Measurements from ENCODE around the gene AXDND1.
"Not testable (repeated sequence)": the region's sequence is repeated elsewhere in the genome, so short reads cannot be mapped to it uniquely, and the experiment has no call there.

Gene AXDND1

DNA sequence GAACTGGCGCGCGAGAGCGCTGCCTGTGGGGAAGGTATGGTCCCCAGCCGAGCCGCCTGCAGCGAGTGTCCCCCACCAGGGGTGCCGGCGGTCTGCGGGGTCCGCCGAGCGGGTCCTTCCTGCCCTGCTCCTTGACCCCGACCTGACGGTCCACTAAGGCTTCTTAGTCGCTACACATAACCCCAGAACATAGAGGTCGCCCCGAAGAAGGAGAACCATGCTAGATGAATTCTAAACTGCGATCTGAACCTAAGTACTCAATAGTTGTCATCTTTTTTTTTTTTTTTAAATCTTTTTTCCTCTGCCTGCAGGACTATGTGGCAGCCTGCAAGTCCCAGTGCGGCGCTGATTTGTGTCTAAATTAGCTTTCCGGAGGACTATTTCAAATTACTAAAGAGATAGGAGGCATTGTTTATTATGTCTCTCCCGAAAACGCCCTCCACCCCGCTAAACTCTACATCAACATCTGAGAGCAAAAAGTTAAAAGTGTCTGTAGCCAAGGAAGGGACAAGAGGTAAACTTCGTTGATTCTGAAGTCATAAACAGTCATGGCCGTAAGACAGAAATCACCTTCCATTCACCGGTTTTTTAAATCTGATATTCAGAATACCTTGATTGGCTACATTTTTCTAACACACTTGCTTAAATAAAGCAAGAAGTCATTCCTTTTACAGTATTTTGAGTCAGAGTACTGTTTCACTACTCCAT, 476 bp downstream of the AXDND1 start:
- DNase-seq (ENCODE audit: low read depth), result no peak

DNA sequence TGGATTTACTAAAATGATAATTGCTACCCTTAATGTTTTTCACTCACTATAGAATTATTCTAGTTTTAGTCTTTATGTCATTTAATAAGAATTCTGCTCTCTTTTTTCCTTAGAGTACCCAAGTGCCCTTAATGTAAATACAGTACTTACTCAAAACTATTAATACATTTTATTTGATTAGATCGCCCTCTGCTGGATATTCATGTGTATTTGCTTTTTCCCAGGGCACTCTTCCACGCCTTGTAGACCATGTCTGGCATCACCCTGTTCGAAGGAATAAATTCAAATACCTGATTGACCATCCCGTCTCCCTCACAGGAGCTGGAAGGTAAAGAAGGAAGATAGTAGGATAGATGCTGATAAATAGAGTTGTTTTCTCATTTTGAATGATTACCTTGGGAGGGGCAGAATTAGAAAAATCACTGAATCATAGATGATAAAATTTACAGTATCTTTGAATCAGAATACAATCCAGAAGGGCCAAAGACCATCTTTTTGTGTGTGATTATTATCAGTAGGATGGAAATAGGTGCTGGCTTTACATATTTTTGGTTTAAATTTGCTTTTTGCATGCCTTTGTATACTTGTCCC, 4.1 kb downstream of the AXDND1 start:
- peak; percentile 1 for DNase-seq (ENCODE audit: low read depth)

DNA sequence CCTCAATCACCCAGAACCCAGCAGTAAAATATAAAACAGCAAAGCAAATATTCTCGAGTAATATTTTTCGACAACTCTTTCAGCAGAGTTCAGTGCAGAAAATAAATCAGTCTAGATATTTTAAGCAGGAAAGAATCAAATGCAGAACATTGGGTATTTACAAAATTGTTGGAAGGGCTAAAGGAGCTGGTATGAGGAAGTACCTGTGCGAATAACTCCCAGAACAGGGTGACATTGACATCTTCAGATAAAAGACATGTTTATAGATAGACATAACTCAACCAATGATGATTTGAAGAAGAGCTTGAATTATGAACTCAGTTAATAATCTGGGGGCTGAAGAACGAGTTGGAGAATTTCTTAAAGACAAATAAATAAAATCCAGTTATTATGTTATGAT, 6.4 kb downstream of the AXDND1 start:
- no peak for DNase-seq (ENCODE audit: low read depth)

DNA sequence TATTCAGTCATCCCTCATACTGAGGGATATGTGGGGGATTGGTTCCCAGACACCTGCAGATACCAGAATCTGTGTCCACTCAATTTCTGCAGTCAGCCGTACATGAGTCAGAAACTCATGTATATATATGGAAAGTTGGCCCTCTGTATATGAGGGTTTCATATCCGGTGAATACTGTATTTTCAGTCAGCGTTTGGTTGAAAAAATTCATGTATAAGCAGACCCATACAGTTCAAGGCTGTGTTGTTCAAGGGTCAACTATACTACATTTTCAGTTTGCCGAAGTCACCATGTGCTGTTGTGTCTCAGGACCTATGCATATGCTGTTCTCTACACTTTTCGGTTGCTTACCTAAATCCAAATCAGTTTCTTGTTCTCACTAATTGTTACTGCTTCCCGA, 10.5 kb downstream of the AXDND1 start:
- no peak for DNase-seq (ENCODE audit: low read depth)

DNA sequence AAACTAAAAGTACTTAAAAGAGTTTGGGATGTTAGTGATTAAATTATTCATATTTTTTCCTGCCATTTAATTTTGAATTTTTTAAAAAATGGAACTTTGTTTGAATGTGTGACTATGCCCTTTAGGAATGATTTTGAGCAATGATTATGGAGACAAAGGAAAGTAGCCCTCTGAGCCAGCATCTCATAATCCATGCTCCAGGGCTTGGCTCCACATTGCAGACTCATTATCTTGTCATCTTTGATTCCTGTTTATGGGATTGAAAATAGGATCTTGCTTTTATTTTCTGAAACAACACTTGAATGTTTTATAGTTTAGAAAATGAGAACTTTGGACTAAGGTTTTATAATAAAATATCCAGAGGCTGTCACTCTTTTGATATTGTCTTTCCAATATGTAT, 14.5 kb downstream of the AXDND1 start:
- no peak for DNase-seq (ENCODE audit: low read depth)

DNA sequence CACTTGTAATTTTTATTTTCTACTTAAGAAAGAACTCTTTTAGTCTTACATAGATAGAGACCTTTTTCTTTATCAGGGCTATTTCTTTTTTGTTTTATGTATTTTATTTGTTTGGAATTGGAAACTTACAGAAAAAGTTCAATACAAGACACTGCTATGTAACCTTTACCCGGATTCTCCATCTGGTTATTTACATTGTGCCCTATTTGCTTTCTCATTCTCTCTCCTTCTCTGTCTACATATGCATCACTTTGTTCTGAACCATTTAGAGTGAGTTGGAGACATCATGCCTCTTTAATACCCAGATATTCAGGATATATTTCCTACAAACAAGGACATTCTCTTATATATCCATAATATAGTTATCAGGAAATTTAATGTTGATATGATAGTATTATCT, 18.3 kb downstream of the AXDND1 start:
- no peak for DNase-seq (ENCODE audit: low read depth)

DNA sequence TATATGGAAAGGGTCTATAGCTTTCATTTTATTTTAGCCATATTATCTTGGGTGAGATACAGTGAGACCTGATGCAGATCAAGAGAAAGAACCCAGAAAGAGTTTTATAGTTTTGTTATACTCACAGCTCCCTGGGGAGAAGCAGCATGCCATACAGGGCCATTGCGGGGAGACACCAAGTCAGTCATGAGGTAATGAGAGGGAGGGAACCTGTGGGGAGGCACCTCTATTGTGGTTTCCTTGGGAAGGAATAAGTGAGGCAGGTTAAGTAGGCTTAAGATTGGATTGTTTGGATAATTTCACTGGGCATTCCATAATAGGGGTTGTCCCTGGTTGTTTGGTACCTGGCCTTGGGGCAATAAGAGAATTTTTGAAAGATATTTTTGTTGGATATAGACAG, 19.7 kb downstream of the AXDND1 start:
- no peak for DNase-seq (ENCODE audit: low read depth)

DNA sequence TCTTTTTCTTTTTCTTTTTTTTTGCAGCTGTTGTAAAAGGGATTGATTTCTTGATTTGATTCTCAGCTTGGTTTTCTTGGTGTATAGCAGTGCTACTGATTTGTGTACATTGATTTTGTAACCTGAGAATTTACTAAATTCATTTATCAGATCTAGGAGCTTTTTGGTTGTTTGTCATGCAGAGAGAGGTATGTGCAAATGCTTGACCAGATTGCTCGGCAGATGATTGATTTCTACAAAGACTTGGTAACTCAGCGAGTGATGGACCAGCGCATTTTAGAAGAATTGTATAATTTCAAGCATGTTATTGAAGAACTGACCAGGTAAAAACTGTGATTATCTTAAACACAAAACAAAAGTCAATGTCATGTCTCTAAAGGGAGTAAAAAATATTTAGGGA, 27.9 kb downstream of the AXDND1 start:
- DNase-seq (ENCODE audit: low read depth), result no peak

DNA sequence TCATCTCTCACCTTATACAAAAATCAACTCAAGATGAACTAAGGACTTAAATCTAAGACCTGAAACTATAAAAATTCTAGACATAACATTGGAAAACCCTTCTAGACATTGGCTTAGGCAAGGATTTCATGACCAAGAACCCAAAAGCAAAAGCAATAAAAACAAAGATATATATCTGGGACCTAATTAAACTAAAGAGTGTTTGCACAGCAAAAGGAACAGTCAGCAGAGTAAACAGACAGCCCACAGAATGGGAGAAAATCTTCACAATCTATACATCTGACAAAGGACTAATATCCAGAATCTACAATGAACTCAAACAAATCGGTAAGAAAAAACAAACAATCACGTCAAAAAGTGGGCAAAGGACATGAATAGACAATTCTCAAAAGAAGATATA, 33.6 kb downstream of the AXDND1 start:
- DNase-seq (ENCODE audit: low read depth), result not testable (repeated sequence)

DNA sequence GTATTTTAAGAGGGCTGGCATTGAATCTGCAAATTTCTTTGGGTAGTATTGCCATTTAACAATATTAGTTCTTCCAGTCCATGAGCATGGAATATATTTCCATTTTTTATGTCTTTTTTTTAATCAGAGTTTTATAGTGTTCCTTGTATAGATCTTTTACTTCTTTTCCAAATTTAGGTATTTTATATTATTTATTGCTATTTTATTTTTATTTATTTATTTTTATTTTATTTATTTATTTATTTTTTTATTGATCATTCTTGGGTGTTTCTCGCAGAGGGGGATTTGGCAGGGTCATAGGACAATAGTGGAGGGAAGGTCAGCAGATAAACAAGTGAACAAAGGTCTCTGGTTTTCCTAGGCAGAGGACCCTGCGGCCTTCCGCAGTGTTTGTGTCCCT, 52.0 kb downstream of the AXDND1 start:
- DNase-seq (ENCODE audit: low read depth), result not testable (repeated sequence)

DNA sequence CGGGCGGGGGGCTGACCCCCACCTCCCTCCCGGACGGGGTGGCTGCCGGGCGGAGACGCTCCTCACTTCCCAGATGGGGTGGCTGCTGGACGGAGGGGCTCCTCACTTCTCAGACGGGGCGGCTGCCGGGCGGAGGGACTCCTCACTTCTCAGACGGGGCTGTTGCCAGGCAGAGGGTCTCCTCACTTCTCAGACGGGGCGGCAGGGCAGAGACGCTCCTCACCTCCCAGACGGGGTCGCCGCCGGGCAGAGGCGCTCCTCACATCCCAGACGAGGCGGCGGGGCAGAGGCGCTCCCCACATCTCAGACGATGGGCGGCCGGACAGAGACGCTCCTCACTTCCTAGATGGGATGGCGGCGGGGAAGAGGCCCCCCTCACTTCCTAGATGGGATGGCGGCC, 52.9 kb downstream of the AXDND1 start:
- not testable (repeated sequence) for DNase-seq (ENCODE audit: low read depth)

DNA sequence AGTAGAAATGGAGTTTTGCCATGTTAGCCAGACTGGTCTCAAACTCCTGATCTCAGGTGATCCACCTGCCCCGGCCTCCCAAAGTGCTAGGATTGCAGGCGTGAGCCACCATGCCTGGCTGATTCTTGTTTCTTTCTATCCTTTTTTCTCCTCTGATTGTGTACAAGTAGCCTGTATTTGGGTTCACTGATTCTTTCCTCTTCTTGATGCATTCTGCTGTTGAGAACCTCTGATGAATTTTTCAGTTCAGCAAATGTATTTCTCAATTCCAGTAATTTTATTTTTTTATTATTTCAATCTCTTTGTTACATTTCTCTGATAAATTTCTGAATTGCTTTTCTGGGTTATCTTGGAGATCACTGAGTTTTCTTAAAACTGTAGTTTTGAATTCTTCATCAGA, 58.8 kb downstream of the AXDND1 start:
- no peak for DNase-seq (ENCODE audit: low read depth)

DNA sequence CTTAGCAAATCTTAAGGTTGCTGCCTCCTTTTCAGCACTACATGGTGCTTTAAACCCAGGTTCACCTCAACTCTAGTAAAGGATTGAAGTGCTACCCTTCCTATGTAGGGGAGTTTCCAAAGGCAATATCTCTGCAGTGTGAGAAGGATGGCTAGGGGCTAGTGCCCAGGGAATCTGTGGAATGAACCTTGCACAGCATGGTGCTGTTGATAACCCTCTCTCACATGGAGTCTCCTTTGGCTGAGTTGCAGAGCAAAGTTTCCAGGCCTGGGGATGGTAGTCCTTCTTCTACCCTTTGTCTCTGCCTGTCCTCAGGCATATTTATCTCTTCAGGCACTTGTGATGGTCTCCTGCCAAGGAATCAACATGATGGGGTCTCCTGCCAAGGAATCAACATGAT, 59.4 kb downstream of the AXDND1 start:
- DNase-seq (ENCODE audit: low read depth), result no peak

DNA sequence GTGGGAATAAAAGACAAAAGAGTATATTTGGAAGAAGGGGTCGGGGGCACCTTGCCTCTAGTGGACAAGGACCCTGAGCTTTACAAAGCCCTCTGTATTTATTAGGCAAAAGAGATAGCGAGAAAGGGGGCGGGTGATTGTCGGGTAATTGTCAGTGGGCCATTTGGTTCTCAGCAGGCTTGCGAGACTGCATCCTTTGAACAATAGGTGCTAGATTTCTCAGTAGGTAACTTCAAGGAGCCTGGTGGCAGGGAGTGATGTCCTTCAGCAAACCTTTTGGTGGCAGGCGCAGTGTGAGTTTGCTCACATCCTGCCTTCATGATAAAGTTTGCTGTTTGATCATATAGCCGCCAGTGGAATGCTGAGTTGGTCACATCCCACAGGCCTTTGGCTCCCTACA, 71.4 kb downstream of the AXDND1 start:
- no peak for DNase-seq (ENCODE audit: low read depth)

DNA sequence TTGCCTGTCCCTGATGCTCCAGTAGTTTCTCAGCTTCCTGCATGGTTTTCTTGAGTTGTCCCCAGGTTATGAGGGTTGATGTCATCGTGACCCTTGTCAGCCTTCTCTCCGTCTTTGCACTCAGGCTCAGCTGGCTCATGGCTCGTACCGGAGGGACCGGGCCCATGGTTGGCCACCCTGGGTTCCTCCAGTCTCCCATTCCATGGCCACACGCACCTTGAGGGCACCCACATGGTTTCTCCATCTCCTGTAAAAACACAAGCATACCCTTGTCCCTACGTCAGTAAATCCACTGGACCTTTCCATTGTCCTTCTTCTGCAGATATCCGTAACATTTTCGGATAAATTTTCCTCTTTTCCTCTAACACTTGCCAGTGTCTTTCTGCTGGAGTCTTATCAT, 73.9 kb downstream of the AXDND1 start:
- not testable (repeated sequence) for DNase-seq (ENCODE audit: low read depth)

DNA sequence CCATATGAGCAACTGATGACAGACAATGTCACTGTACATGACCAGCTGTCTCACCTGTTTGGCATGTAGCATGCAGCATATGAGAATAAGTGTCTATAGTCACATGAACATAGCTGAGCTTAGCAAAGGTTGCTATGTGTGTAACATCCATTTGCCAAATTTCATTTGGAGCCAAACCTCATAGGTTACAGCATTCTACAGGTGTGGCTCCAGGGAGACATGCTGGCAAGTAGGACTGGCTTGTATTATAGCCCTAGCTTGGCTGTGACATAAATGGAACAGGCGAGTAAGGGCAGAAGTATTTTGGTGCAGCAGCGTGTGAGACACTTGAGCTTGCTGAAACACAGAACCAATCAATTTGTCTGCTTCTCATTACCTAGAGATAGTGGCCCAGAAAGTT, 74.5 kb downstream of the AXDND1 start:
- DNase-seq (ENCODE audit: low read depth), result not testable (repeated sequence)

DNA sequence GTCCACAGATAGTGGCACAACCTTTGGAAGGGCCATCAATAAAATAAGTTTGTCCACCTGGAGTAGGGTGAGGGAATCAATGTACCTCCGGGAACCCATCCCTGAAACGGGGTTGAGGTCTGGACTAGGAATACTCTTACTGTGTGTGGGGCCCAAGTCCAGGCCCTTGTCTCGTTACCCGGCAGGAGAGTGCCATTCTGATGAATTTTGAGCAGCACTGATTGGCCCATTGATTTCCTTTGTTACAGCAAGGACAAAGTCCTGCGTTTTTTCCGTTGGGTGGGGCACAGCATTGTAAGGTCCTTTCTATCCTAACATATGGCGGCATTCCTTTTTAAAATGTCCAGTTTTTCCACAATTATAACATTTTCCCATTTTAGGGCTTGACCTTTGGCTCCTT, 75.2 kb downstream of the AXDND1 start:
- DNase-seq (ENCODE audit: low read depth), result no peak

DNA sequence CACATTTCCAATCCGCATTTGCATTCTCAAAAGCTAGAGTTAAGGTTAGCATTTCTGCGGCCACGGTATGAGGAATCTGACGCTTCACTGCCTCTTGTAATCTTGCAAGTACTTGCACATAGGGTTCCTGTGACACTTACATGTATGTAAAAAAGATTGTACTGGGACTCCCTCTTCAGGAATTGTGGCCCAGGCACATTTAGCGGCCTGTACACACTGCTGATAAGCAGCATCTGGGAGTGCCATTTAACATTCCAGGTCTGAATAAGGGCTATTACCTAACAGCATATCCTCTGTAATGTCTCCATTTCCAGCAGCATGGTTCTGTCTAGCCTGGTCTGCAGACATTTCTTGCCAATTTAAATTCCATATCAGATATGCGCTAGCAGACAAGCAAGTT, 75.7 kb downstream of the AXDND1 start:
- no peak for DNase-seq (ENCODE audit: low read depth)

DNA sequence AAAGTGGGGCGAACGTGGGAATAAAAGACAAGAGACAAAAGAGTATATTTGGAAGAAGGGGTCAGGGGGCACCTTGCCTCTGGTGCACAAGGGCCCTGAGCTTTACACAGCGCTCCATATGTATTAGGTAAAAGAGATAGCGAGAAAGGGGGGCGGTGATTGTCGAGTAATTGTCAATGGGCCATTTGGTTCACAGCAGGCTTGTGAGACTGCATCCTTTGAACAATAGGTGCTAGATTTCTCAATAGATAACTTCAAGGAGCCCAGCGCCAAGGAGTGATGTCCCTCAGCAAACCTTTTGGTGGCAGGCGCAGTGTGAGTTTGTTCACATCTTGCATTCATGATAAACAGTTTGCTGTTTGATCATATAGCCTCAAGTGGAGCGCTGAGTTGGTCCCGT, 77.1 kb downstream of the AXDND1 start:
- DNase-seq (ENCODE audit: low read depth), result not testable (repeated sequence)

DNA sequence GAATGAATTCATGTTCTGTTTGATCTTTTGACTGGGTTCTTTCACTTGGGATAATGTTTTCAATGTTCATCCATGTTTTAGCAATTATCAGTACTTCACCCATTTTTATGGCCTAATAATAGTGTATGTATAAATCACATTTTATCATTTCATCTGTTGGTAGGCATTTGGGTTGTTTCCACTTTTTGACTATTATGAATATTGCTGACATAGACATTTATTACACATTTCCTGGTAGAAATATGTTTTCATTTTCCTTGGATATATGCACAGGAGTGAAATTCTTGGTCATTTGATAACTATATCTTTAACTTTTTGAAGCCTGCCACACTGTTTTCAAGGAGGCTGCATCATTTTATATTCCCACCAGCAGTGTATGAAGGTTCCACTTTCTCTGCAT, 79.8 kb downstream of the AXDND1 start:
- no peak for DNase-seq (ENCODE audit: low read depth)

DNA sequence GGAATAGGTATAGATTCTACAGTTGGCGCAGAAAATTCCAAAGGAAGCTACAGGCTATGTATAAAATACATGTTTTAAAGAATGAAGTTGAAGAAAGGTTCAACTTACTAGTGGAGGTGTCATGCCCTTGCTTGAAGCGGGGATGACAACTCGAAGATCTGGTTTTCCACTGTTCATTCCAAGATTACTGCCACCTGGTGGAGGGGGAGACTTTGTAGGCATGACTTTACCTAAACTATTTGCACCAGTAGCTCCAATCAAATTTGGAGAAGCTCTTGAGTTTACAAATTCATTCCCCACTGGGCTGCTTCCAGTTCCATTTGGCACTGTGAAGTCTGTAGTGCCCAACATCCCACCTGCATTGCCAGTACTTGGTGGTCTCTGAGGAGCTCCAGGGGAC, 81.7 kb downstream of the AXDND1 start:
- no peak for DNase-seq (ENCODE audit: low read depth)

DNA sequence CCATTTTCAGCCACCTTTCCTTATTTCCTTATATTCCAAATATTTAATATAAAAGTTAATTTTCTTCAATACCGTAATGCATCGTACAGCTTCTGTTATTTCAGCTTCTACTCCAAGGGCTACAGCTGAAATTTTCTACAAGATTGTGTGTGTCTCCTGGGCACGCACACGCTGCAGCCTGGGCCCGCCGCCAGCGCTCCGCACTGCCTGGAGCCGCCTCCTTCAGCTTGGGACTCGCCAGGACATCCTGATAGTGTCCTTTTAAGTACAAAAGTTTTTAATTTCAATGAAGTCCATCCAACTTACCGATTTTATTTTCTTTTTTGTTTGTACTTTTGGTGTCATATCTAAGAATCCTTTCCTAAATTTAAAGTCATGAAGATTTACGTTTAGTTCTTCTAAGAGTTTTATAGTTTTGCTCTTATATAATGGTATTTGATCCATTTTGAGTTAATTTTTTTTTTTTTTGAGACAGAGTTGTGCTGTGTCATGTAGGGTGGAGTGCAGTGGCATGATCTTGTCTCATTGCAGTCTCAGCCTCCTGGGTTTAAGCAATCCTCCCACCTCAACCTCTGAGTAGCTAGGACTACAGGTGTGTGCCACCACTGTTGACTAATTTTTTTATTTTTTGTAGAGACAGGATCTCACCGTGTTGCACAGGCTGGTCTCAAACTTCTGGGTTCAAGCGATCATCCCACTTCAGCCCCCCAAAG, 82.8 kb downstream of the AXDND1 start:
- no peak for DNase-seq (ENCODE audit: low read depth)

DNA sequence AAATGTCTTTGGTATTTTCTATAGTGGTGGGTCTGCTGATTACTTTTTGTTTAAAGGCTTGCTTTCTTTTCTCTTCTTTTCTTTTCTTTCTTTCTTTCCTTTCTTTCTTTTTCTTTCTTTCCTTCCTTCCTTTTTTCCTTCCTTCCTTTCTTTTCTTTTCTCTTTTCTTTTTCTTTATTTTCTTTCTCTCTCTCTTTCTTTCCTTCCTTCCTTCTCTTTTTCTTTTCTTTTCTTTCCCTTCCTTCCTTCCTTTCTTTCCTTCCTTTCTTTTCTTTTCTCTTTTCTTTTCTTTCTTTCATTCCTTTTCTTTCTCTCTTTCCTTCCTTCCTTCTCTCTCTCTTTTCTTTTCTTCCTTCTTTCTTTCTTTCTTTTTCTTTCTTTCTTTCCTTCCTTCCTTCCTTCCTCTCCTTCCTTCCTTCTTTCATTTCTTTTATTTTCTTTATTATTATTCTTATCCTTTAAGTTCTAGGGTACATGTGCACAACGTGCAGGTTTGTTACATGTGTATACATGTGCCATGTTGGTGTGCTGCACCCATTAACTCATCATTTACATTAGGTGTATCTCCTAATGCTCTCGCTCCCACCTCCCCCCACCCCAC, 93.9 kb downstream of the AXDND1 start:
- DNase-seq (ENCODE audit: low read depth), result not testable (repeated sequence)
